Activated CD4-positive, alpha-beta T cell treated with anti-CD3 and anti-CD28 coated beads for 24 hours (primary cell): Measurements from ENCODE around the gene RASL11B.

Source experiments
- DNase-seq, 2 donors: peaks; one replicate each; pipeline ENCODE4 v3.0.0-alpha.2; 2020; ENCODE audit warnings: low read depth in 2 of 2

RASL11B gene

DNA sequence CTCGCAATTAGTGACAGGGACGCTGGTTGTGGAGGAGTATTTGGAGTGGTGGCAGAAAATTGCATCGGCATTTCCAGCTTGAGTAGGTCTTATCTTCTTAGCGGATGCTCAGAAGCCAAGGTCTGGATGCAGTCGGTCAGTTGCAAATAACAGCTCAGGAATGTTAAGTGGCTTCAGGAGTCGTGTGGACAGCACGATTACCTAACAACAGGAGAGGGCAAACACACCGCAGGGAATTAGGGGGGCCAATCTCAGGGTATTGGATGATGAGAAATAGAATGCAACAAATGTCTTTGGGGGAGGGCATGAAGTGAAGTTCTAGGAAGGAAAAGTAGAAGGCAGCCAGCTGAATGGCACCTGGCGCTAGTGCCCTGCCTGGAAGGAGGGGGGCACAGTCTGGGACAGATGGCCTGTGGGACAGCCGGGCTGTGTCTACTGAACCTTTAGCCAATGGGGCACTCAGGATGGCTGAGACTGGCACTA lies 11.8 kb downstream of the RASL11B start:
- DNase-seq: no peak

GRCh38 chr4:52874948-52875347 lies 12.8 kb downstream of the RASL11B start:
- no peak for DNase-seq

GRCh38 chr4:52876069-52876468 lies 14.0 kb downstream of the RASL11B start:
- no peak for DNase-seq

- no peak for DNase-seq
Measured at GRCh38 chr4:52877036-52877435, 14.9 kb downstream of the RASL11B start.

- DNase-seq: no peak
Measured at GRCh38 chr4:52877694-52878093, 15.6 kb downstream of the RASL11B start.

- DNase-seq: no peak
Measured at GRCh38 chr4:52879471-52879870, 17.4 kb downstream of the RASL11B start.

DNA sequence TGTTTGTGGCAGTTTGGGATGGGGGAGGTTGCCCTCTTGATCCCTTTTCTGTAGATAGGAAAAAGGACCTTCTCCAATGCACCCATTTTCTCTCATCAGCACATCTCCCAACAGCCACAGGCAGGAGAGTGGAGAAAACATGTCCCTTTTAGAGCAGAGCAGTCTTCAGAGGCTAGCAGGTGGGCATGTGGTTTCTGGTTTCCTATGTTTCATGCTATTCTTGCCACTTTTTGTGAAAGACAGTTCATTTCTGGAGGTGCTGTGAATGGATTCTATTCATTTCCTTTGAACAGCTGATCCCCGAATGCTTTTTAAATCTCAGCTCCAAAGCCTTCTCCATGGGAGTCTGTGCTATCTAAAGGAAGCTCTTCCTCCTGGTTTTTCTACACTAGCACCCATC lies 18.9 kb downstream of the RASL11B start:
- no peak for DNase-seq

GRCh38 chr4:52883183-52883621 lies 21.1 kb downstream of the RASL11B start:
- no peak for DNase-seq

- DNase-seq: no peak
Measured at GRCh38 chr4:52883707-52884669, 21.9 kb downstream of the RASL11B start.

GRCh38 chr4:52884994-52885393 lies 22.9 kb downstream of the RASL11B start:
- no peak for DNase-seq

- no peak for DNase-seq
Measured at GRCh38 chr4:52889354-52889753, 27.2 kb downstream of the RASL11B start.

DNA sequence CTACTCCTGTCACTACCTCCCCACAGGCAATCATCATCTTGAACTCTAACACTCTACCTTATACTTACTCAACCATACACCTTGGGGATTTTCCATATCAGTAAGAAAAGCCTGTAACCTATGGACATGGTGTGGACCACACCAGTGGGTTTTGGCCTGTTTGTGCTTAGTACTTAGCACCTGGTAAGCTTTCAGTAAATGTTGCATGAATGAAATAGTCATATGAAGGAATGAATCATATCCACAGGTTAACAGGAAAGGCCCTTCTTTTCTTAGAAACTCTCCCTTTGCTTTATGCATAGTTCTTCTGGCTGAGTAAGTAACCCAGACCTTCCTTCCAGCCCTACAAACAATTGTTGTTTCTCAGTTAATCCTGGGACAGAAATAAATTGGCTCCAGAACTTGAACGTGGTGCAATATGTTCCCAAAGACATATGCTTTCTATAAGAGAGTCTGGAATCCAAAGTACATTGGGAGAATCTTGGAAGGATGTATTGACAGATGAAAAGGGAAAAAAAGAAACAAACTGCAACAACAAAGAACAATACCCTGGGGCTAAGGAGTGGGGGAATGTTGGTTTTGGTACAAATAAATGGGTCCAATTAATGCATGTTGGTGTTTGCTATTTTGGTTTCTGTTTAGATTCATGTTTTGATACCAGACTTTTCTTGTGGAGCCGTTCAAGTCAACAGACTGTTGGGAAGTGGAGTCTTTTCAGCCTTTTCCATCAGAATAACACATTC lies 27.8 kb downstream of the RASL11B start:
- no peak for DNase-seq

DNA sequence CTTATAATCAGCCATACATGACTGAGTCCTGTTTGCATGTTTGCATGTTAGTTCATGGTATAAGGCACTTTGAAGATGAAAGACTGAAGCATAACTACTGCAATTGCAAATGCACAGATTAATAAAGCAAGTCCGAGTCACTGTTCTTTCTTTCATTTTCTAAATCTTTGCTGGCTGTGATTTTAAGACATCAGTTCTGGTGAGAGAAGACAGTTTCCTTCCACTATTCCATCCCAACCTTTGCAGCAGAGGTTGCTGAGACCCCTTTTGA lies 28.3 kb downstream of the RASL11B start:
- DNase-seq: no peak

GRCh38 chr4:52891743-52892142 lies 29.6 kb downstream of the RASL11B start:
- no peak for DNase-seq

DNA sequence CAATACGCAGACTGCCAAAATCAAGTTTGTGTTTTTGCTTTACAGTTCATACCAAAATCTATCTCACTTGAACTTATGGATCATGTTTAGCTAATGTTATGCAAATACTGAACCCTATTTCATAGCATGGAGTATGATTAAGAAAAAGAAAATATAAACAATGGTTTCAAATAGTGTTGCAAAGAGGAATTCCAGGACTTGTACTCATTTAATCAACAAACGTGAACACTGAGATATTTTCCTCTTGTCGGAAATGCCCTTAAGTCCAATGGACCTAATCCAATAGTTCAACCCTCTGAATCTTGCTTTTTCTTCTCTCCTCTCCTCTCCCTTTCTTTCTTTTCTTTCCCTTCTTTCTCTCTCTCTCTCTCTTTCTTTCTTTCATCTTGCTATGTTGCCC lies 30.8 kb downstream of the RASL11B start:
- no peak for DNase-seq

- no peak for DNase-seq
Measured at GRCh38 chr4:52894443-52894842, 32.3 kb downstream of the RASL11B start.

DNA sequence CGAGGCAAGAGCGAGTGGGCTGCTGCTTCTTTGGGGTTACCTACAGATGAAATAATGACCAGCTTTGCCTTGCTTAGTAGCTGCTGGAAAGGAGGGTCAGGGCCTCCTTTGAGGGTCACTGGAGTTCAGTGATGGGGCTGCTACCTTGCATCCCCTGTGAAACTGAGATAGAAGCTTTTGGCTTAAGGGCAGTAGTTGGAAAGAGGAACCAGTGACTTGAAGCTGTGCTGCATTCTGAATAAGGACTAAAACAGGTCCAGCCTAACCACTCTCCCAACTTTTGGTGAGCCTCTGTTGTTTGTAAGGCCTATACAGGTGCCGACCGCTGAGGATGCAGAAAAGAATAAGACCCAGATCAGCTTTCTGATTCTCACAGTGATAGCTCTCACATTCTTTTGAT lies 41.2 kb downstream of the RASL11B start:
- DNase-seq: no peak

DNA sequence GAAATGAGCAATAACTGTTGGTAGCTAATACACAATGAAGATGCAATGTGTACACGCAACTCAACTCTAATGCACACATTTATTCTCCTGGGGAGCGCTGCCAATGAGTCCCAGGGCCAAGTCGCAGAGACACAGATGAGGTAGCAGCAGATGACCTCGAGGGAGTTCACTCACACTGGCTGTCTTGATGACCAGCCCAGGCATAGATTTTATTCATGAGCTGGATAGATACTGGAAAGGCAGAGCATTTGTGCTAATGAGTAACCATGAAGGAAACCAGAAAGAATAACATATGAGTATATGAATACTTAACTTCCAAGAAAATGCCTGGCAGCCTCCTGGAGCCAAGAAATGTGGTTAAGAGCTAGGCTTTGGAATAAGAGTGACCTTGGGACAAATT lies 42.3 kb downstream of the RASL11B start:
- no peak for DNase-seq

- no peak for DNase-seq
Measured at GRCh38 chr4:52907510-52907909, 45.4 kb downstream of the RASL11B start.

DNA sequence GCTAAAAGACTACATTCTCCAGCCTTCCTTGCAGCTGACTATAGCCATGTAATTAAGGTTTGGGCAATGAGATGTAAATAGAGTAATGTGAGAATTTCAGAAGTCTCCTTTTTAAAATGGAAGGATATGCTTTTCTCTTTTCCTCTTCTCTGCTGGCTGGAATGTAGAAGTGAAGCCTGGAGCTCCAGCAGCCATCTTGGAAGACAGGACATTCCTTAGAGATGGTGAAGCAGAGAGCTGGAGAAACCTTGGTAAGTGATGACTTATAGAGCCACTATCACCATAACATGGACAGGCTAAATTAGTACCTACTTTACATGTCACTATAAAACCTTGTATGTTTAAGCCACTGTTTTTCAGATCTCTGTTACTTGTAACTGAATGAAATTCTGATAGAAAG lies 48.0 kb downstream of the RASL11B start:
- DNase-seq: no peak

DNA sequence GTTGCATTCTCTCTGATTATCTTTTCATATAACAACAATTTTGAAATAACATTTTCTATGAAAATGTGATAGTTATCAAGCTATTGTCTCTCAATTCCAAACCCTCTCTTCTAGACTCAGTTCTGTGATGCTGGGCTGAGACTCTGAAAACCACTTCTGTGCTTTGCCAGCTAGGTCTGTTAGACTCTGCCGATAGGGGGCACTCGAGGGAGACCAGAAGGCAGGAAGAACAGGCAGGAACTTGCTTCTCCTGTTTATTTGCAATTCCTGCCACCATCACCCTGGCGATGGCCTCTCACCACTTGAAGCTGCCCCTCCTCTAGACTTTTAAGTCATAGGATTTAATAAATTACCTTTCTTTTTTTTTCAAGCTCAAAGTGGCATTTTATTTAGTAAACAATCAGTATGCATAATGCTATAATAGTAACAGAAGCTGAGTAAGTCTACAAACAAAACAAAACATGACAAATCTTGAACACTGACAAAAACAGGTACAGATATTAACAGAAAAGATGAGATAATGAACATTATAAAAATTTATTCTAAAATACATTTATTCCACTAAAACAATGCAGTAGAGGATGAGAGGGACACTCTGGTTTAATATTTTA lies 49.7 kb downstream of the RASL11B start:
- DNase-seq: peak; percentile 60 to 66

GRCh38 chr4:52912608-52913007 lies 50.5 kb downstream of the RASL11B start:
- no peak for DNase-seq
